Mesendoderm (in vitro differentiated cells): ENCODE data around the gene BCKDK.

Experiments
- DNase-seq: peaks from one replicate; pipeline ENCODE4 v3.0.0; 2013
- H2AK5ac ChIP-seq: 2 replicates; pipeline ENCODE4 v1.6.1; 2013; ENCODE audit warnings: low read length, inconsistent platforms
- H2BK120ac ChIP-seq: 2 replicates; pipeline ENCODE4 v1.6.1; 2013; ENCODE audit warnings: low read depth, mild to moderate bottlenecking, low read length, moderate library complexity, mixed read lengths
- H2BK15ac ChIP-seq: replicated peaks from 2 replicates; pipeline ENCODE4 v1.6.1; 2013; ENCODE audit warnings: low read depth, mild to moderate bottlenecking, moderate library complexity
- H2BK5ac ChIP-seq: 2 replicates; pipeline ENCODE4 v1.6.1; 2013; ENCODE audit warnings: low read length, inconsistent platforms
- H3K18ac ChIP-seq: 2 replicates; pipeline ENCODE4 v1.6.1; 2013; ENCODE audit warnings: mild to moderate bottlenecking, low read length, mixed read lengths
- H3K23ac ChIP-seq: one replicate; pipeline ENCODE4 v1.6.1; 2013; ENCODE audit warnings: low read length
- H3K27ac ChIP-seq: 2 replicates; pipeline ENCODE4 v1.5.1; 2013; ENCODE audit warnings: low read depth, mild to moderate bottlenecking, inconsistent platforms, low read length, moderate library complexity
- H3K27me3 ChIP-seq: 2 replicates; pipeline ENCODE4 v1.6.1; 2013; ENCODE audit warnings: low read length, control low read depth, mild to moderate bottlenecking, inconsistent platforms; ENCODE audit not compliant: insufficient read depth, poor library complexity
- H3K36me3 ChIP-seq: 2 replicates; pipeline ENCODE4 v1.6.1; 2013; ENCODE audit warnings: low read length, inconsistent platforms; ENCODE audit not compliant: control insufficient read depth, insufficient read depth
- H3K4ac ChIP-seq: one replicate; pipeline ENCODE4 v1.6.1; 2013; ENCODE audit warnings: low read depth, mild to moderate bottlenecking, low read length, moderate library complexity
- H3K4me1 ChIP-seq: 2 replicates; pipeline ENCODE4 v1.6.1; 2013; ENCODE audit warnings: low read depth, low read length, inconsistent platforms; ENCODE audit not compliant: control insufficient read depth
- H3K4me2 ChIP-seq: 2 replicates; pipeline ENCODE4 v1.6.1; 2013; ENCODE audit warnings: low read length
- H3K4me3 ChIP-seq: 2 replicates; pipeline ENCODE4 v1.5.1; 2013; ENCODE audit warnings: mild to moderate bottlenecking, low read length
- H3K56ac ChIP-seq: one replicate; pipeline ENCODE4 v1.6.1; 2013; ENCODE audit warnings: low read length
- H3K79me1 ChIP-seq: 2 replicates; pipeline ENCODE4 v1.6.1; 2013; ENCODE audit warnings: low read length, inconsistent platforms
- H3K79me2 ChIP-seq: 2 replicates; pipeline ENCODE4 v1.6.1; 2013; ENCODE audit warnings: mild to moderate bottlenecking, low read length; ENCODE audit not compliant: control insufficient read depth, insufficient read depth
- H3K9ac ChIP-seq: 2 replicates; pipeline ENCODE4 v1.6.1; 2013; ENCODE audit warnings: low read length, inconsistent platforms
- H4K5ac ChIP-seq: one replicate; pipeline ENCODE4 v1.6.1; 2013; ENCODE audit warnings: low read length
- H4K8ac ChIP-seq: one replicate; pipeline ENCODE4 v1.6.1; 2013; ENCODE audit warnings: low read depth, mild to moderate bottlenecking, control low read depth, low read length, moderate library complexity
- WGBS: extraction: QIAGEN DNeasy Blood & Tissue Kit; methylation state at CpG from one replicate; pipeline ENCODE4 v1.1.7; 2013; ENCODE audit warnings: low lambda C conversion rate, missing lambda C conversion rate; ENCODE audit not compliant: insufficient coverage; ENCODE audit errors: extremely low coverage; 5-methylcytosine and 5-hydroxymethylcytosine counted together

Gene BCKDK

GRCh38 chr16:31111881-31112466 lies 3.8 kb downstream of the BCKDK start:
- Histone ChIP-seq H4K8ac (no peak overlapping the region), H2BK120ac (no peak overlapping the region), H3K23ac (no peak overlapping the region), H3K4me2 (no peak overlapping the region), H3K27me3 (no peaks in the 10 kb centered on the region), H2BK5ac (no peak overlapping the region), H3K79me2 (no peaks in the 10 kb centered on the region), H3K4me1 (no peaks in the 10 kb centered on the region), H3K9ac (no peak overlapping the region), H3K4me3 (no peak overlapping the region), H4K5ac (no peak overlapping the region), H3K18ac (no peak overlapping the region), H3K79me1 (peaks cover 4% of the 10 kb centered on the region), H3K27ac (no peak overlapping the region), H3K36me3 (peaks cover 4% of the 10 kb centered on the region), H2BK15ac (no peak overlapping the region), H3K56ac (no peak overlapping the region), H2AK5ac (no peak overlapping the region), H3K4ac (no peak overlapping the region)
- no CpG with 5 or more reads among the region's 23 CpGs for WGBS
- no peak for DNase-seq

DNA sequence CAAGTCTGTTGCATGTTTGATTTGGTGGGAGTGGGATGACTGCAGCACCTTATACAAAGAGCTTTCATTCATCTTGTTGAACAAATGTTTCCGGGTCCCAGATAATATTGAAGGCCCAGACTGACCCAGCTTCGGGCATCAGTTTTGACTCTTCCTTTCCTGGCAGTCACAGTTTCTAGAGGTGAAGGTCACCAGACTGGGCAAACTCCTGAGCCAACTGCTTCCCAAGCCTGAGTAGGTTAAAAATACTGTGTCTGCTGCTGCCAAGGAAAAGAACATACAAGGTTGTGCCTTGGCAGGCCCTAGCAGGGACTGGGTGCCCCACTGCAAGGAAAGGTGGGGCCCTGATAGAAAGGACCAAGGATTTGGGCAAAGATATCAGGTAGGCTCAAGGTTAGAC lies 4.5 kb downstream of the BCKDK start:
- Histone ChIP-seq H4K5ac (no peak overlapping the region), H2AK5ac (no peak overlapping the region), H3K4me1 (no peaks in the 10 kb centered on the region), H3K4me3 (no peak overlapping the region), H3K9ac (no peak overlapping the region), H2BK15ac (no peak overlapping the region), H3K4me2 (no peak overlapping the region), H3K27ac (no peak overlapping the region), H3K36me3 (peaks cover 4% of the 10 kb centered on the region), H3K56ac (no peak overlapping the region), H3K18ac (no peak overlapping the region), H3K79me1 (peaks cover 4% of the 10 kb centered on the region), H4K8ac (no peak overlapping the region), H2BK5ac (no peak overlapping the region), H3K27me3 (no peaks in the 10 kb centered on the region), H3K4ac (no peak overlapping the region), H3K79me2 (no peaks in the 10 kb centered on the region), H3K23ac (no peak overlapping the region), H2BK120ac (no peak overlapping the region)
- no CpG with 5 or more reads among the region's 2 CpGs for WGBS
- DNase-seq = no peak

GRCh38 chr16:31113121-31114120 lies 5.2 kb downstream of the BCKDK start:
- peaks cover 4% of the 10 kb centered on the region for H3K36me3 ChIP-seq
- no peak overlapping the region for H2BK15ac ChIP-seq
- no peaks in the 10 kb centered on the region for H3K27me3 ChIP-seq
- H3K18ac ChIP-seq = no peak overlapping the region
- no peak overlapping the region for H3K4me3 ChIP-seq
- no peak overlapping the region for H3K27ac ChIP-seq
- no CpG with 5 or more reads among the region's 5 CpGs for WGBS
- no peak overlapping the region for H2BK5ac ChIP-seq
- no peak overlapping the region for H3K9ac ChIP-seq
- H3K79me2 ChIP-seq = peaks cover 5% of the 10 kb centered on the region
- peaks cover 9% of the 10 kb centered on the region for H3K79me1 ChIP-seq
- no peaks in the 10 kb centered on the region for H3K4me1 ChIP-seq
- no peak for DNase-seq
- H2AK5ac ChIP-seq = no peak overlapping the region
- H4K8ac ChIP-seq = no peak overlapping the region
- no peak overlapping the region for H3K56ac ChIP-seq
- H3K23ac ChIP-seq = no peak overlapping the region
- no peak overlapping the region for H4K5ac ChIP-seq
- H2BK120ac ChIP-seq = no peak overlapping the region
- no peak overlapping the region for H3K4ac ChIP-seq
- H3K4me2 ChIP-seq = no peak overlapping the region

- Histone ChIP-seq H3K18ac (no peak overlapping the region), H3K4me1 (no peaks in the 10 kb centered on the region), H2BK120ac (no peak overlapping the region), H4K8ac (no peak overlapping the region), H3K4ac (no peak overlapping the region), H3K79me2 (peaks cover 11% of the 10 kb centered on the region), H3K4me3 (no peak overlapping the region), H3K9ac (no peak overlapping the region), H3K27me3 (no peaks in the 10 kb centered on the region), H2AK5ac (no peak overlapping the region), H2BK15ac (no peak overlapping the region), H3K36me3 (peaks cover 4% of the 10 kb centered on the region), H3K79me1 (peaks cover 15% of the 10 kb centered on the region), H3K27ac (no peak overlapping the region), H3K56ac (no peak overlapping the region), H3K4me2 (no peak overlapping the region), H3K23ac (no peak overlapping the region), H2BK5ac (no peak overlapping the region), H4K5ac (no peak overlapping the region)
- WGBS = no CpG with 5 or more reads among the region's 8 CpGs
- DNase-seq = no peak
Measured at GRCh38 chr16:31114468-31114867, 6.3 kb downstream of the BCKDK start.

DNA sequence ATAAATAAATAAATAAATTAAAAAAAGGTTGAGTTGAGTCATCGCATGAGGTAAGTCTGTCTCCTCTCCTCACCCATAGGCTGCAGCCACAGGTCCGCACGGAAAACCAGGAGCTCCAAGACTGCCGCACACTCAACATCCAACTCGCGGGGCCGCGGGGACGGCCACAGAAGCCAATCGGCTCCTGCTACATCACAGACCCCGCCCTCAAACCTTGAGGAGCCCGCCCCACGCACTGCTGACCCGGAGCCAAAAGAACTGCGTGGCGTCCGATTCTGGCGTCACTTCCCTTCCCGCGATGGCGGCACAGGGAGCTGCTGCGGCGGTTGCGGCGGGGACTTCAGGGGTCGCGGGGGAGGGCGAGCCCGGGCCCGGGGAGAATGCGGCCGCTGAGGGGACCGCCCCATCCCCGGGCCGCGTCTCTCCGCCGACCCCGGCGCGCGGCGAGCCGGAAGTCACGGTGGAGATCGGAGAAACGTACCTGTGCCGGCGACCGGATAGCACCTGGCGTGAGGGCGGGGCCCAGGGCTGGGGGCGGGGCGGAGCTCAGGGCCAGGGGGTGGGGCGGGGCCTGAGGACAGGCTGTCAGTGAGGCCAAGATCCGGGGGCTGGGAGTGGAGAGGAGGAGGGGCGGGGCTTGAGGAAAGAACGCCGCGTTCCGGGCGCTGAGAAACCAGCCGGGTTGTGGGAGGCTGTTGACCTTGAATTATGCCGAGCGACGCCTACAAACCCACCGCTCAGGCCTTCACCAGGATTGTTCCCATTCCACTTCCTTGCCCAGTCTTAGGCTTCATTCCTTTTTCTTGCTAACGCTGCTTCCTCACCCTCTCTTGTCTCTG lies 9.4 kb downstream of the BCKDK start, which contains the start of gene KAT8:
Gene KAT8, plus strand, starts transcription at position 281 of the 839 bp plus-strand sequence. Its CDS starts 18 bp downstream, at position 299.
- H3K56ac ChIP-seq = peak within 1 kb of the TSS; percentile 96
- no CpG with 5 or more reads among the region's 68 CpGs for WGBS
- no peak within 1 kb of the TSS for H2BK5ac ChIP-seq
- no peak within 1 kb of the TSS for H4K5ac ChIP-seq
- H3K27ac ChIP-seq = peak within 1 kb of the TSS; percentile 80
- H2BK15ac ChIP-seq = no peak within 1 kb of the TSS
- H4K8ac ChIP-seq = no peak within 1 kb of the TSS
- no peaks in the 10 kb centered on the region for H3K27me3 ChIP-seq
- peak within 1 kb of the TSS; percentile 76 for H3K4ac ChIP-seq
- H3K79me1 ChIP-seq = peaks cover 11% of the 10 kb centered on the region
- peak within 1 kb of the TSS; percentile 48 for H2BK120ac ChIP-seq
- peaks cover 4% of the 10 kb centered on the region for H3K36me3 ChIP-seq
- no peaks in the 10 kb centered on the region for H3K4me1 ChIP-seq
- no peak within 1 kb of the TSS for H3K23ac ChIP-seq
- peak within 1 kb of the TSS; percentile 93 for H3K9ac ChIP-seq
- peak within 1 kb of the TSS; percentile 100 for H3K4me2 ChIP-seq
- H3K4me3 ChIP-seq = peak within 1 kb of the TSS; percentile 90
- peak within 1 kb of the TSS; percentile 99 for H3K18ac ChIP-seq
- peaks cover 11% of the 10 kb centered on the region for H3K79me2 ChIP-seq
- no peak within 1 kb of the TSS for H2AK5ac ChIP-seq
- DNase-seq = peak; percentile 99
